GM23338 (cell line): ENCODE results near the gene BLTP3B. TPM values are rescaled to one million over a fixed set of nuclear protein-coding genes. Genes with fewer than 3 reads are reported as not detected.

Experiments used
- ATAC-seq: fragments of 200-7000 bp; cut with Tn5 transposase; 3 replicates; pipeline ENCODE4 v1.9.1; 2020
- DNase-seq: peaks from one replicate; pipeline ENCODE4 v3.0.0-alpha.2; 2015; ENCODE audit warnings: low spot score
- H2AFZ ChIP-seq: fragments of 200-600 bp; sonication (generic); 2 replicates; pipeline ENCODE4 v1.8.0; 2016; ENCODE audit warnings: antibody characterized with exemption, mild to moderate bottlenecking, moderate library complexity
- H3F3A ChIP-seq: fragments of 200-600 bp; sonication (generic); replicated peaks from 2 replicates; pipeline ENCODE4 v1.8.0; 2017; ENCODE audit warnings: antibody characterized with exemption, mixed run types, low read depth
- H3K27ac ChIP-seq: fragments of 200-600 bp; sonication (generic); 2 replicates; pipeline ENCODE4 v1.6.1; 2016; ENCODE audit warnings: low read depth
- H3K27me3 ChIP-seq: fragments of 200-600 bp; sonication (generic); 2 replicates; pipeline ENCODE4 v1.8.0; 2016; ENCODE audit warnings: mild to moderate bottlenecking, mixed run types, moderate library complexity; ENCODE audit not compliant: insufficient read depth
- H3K36me3 ChIP-seq: fragments of 200-600 bp; sonication (generic); 2 replicates; pipeline ENCODE4 v1.8.0; 2016; ENCODE audit warnings: mild to moderate bottlenecking; ENCODE audit not compliant: insufficient read depth
- H3K4me1 ChIP-seq: fragments of 200-600 bp; sonication (generic); 2 replicates; pipeline ENCODE4 v1.8.0; 2016; ENCODE audit warnings: mild to moderate bottlenecking, moderate library complexity; ENCODE audit not compliant: insufficient read depth
- H3K4me2 ChIP-seq: fragments of 200-600 bp; sonication (generic); 2 replicates; pipeline ENCODE4 v1.7.1; 2017; ENCODE audit warnings: mixed run types
- H3K4me3 ChIP-seq: fragments of 200-600 bp; sonication (generic); 2 replicates; pipeline ENCODE4 v1.6.1; 2016; ENCODE audit warnings: mixed run types
- H3K79me2 ChIP-seq: fragments of 200-600 bp; sonication (generic); replicated peaks from 2 replicates; pipeline ENCODE4 v1.8.0; 2017; ENCODE audit warnings: mild to moderate bottlenecking; ENCODE audit not compliant: insufficient read depth
- H3K9me2 ChIP-seq: fragments of 200-600 bp; sonication (generic); 2 replicates; pipeline ENCODE4 v1.8.0; 2017; ENCODE audit not compliant: insufficient read depth
- H4K20me1 ChIP-seq: fragments of 200-600 bp; sonication (generic); replicated peaks from 2 replicates; pipeline ENCODE4 v1.8.0; 2017; ENCODE audit warnings: mild to moderate bottlenecking; ENCODE audit not compliant: insufficient read depth
- H3K27ac Mint-ChIP-seq: 2 replicates; pipeline ENCODE4 v1.8.0; 2020; ENCODE audit warnings: inconsistent platforms, mild to moderate bottlenecking, moderate library complexity, mixed read lengths
- H3K27me3 Mint-ChIP-seq: 3 replicates; pipeline ENCODE4 v1.8.0; 2022; ENCODE audit warnings: low read depth, mild to moderate bottlenecking, moderate library complexity, mixed read lengths, inconsistent platforms; ENCODE audit not compliant: insufficient read depth, poor library complexity
- H3K36me3 Mint-ChIP-seq: 3 replicates; pipeline ENCODE4 v1.8.0; 2021; ENCODE audit warnings: low read depth, mild to moderate bottlenecking, inconsistent platforms, moderate library complexity, mixed read lengths
- H3K4me1 Mint-ChIP-seq: 3 replicates; pipeline ENCODE4 v1.8.0; 2020; ENCODE audit warnings: mild to moderate bottlenecking, inconsistent platforms, mixed read lengths
- H3K4me3 Mint-ChIP-seq: 3 replicates; pipeline ENCODE4 v1.8.0; 2021; ENCODE audit warnings: moderate library complexity, mild to moderate bottlenecking, inconsistent platforms, mixed read lengths
- H3K9me3 Mint-ChIP-seq: 3 replicates; pipeline ENCODE4 v1.8.0; 2020; ENCODE audit warnings: moderate library complexity, mild to moderate bottlenecking, inconsistent platforms, mixed read lengths
- EZH2 ChIP-seq: fragments of 200-600 bp; sonication (generic); IDR thresholded peaks from one replicate; pipeline ENCODE4 v1.8.0; 2017; ENCODE audit warnings: antibody characterized with exemption, mild to moderate bottlenecking, low read depth; ENCODE audit not compliant: unreplicated experiment
- NANOG ChIP-seq: IDR thresholded peaks from 2 replicates; pipeline ENCODE4 v1.6.1; 2016; ENCODE audit warnings: antibody characterized with exemption, borderline replicate concordance
- ZNF331 ChIP-seq: fragments of 250-450 bp; sonication (Bioruptor Pico); IDR thresholded peaks from 2 replicates; pipeline ENCODE4 v1.5.0; 2020; ENCODE audit warnings: low read depth, mild to moderate bottlenecking, moderate library complexity
- ZNF462 ChIP-seq: fragments of 250-450 bp; sonication (Bioruptor Pico); IDR thresholded peaks from 2 replicates; pipeline ENCODE4 v1.5.0; 2020; ENCODE audit warnings: mild to moderate bottlenecking, moderate library complexity
- polyA plus RNA-seq: library from polyadenylated mRNA; unstranded; fragments of >200 nt; fragmentation: Nextera tagmentation; extraction: Ambion mirVana; gene quantifications from 2 replicates; pipeline ENCODE4 v1.2.1, GENCODE V29; 2016
- total RNA-seq: library from RNA; depleted of rRNA; stranded (reverse); fragments of >200 nt; shearing (Covaris generic); gene quantifications from 2 replicates; pipeline ENCODE4 v1.2.3, GENCODE V29; 2014
- TF ChIP-seq, protein P1 (sequence below), 2 experiments: fragments of 200-600 bp in 1 of 2; sonication (generic) in 1 of 2; conservative IDR thresholded peaks; 2 replicates each; pipeline versions ENCODE4 v1.5.1 to v1.6.1; 2016 to 2017; ENCODE audit warnings: antibody characterized with exemption in 2 of 2, low read depth in 2 of 2, mild to moderate bottlenecking in 2 of 2, moderate library complexity in 1 of 2
- TF ChIP-seq, protein P2 (sequence below): IDR thresholded peaks from one replicate; pipeline ENCODE4 v1.6.1; 2018; ENCODE audit warnings: antibody characterized with exemption; ENCODE audit not compliant: unreplicated experiment

Gene BLTP3B
- total and polyA plus RNA-seq, 2 experiments from 2014 or later = 11.2 to 35.8 TPM

DNA sequence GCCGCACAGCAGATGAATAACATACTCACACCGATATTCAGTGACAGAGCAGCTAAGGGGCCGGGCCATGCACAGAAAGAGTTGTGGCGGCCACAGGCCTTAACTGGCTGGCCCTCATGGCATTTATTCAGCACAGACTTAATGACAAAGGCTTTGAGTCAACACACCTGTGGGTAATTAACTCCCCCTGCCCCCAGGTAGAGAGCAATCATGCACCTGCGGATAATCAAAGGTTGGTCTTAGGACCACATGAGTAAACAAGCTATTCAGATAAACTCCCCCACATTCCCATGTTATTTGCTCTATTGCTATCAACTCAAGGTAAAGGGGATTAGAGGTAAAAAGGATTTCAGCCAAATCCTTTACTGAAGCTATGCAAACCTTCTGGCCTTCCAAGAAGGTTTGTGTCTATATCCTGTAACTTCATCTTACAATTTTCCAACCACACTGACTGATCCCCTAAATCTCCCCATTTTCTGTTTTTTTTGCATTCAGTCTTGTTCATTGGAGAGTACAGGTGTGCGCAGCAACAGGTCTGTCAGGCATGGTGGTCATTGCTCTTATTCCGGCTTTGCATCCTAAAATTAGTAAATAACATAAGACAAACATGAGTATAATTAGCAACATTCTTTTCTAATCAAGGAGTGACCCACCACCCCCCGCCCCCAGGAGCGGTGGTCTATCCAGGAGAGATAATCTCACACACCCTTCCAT lies 16.9 kb upstream of the BLTP3B start:
- H3K27ac ChIP-seq = no peak overlapping the region
- peaks cover 26% of the 10 kb centered on the region for H3K36me3 Mint-ChIP-seq
- no peaks in the 10 kb centered on the region for H3K27me3 ChIP-seq
- peaks cover 4% of the 10 kb centered on the region for H3K27me3 Mint-ChIP-seq
- H3K4me1 Mint-ChIP-seq = peaks cover 42% of the 10 kb centered on the region
- no peak overlapping the region for H3K4me2 ChIP-seq
- H3K4me3 ChIP-seq = no peak overlapping the region
- H2AFZ ChIP-seq = no peak overlapping the region
- no peaks in the 10 kb centered on the region for H3F3A ChIP-seq
- H3K9me3 Mint-ChIP-seq = peaks cover 15% of the 10 kb centered on the region
- no peaks in the 10 kb centered on the region for H3K79me2 ChIP-seq
- ATAC-seq = no peak
- no peak overlapping the region for H3K4me3 Mint-ChIP-seq
- no peak for TF ChIP-seq ZNF331 (CRISPR knock-in tag)
- TF ChIP-seq NANOG = 0 out of 2 replicates have a peak, but pooled peaks have one; percentile 59
- TF ChIP-seq, protein P1, sequence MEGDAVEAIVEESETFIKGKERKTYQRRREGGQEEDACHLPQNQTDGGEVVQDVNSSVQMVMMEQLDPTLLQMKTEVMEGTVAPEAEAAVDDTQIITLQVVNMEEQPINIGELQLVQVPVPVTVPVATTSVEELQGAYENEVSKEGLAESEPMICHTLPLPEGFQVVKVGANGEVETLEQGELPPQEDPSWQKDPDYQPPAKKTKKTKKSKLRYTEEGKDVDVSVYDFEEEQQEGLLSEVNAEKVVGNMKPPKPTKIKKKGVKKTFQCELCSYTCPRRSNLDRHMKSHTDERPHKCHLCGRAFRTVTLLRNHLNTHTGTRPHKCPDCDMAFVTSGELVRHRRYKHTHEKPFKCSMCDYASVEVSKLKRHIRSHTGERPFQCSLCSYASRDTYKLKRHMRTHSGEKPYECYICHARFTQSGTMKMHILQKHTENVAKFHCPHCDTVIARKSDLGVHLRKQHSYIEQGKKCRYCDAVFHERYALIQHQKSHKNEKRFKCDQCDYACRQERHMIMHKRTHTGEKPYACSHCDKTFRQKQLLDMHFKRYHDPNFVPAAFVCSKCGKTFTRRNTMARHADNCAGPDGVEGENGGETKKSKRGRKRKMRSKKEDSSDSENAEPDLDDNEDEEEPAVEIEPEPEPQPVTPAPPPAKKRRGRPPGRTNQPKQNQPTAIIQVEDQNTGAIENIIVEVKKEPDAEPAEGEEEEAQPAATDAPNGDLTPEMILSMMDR (conservative IDR thresholded peaks at IDR 0.05; ENCODE audit: low read depth in 2 of 2) = no peak
- TF ChIP-seq, protein P2, sequence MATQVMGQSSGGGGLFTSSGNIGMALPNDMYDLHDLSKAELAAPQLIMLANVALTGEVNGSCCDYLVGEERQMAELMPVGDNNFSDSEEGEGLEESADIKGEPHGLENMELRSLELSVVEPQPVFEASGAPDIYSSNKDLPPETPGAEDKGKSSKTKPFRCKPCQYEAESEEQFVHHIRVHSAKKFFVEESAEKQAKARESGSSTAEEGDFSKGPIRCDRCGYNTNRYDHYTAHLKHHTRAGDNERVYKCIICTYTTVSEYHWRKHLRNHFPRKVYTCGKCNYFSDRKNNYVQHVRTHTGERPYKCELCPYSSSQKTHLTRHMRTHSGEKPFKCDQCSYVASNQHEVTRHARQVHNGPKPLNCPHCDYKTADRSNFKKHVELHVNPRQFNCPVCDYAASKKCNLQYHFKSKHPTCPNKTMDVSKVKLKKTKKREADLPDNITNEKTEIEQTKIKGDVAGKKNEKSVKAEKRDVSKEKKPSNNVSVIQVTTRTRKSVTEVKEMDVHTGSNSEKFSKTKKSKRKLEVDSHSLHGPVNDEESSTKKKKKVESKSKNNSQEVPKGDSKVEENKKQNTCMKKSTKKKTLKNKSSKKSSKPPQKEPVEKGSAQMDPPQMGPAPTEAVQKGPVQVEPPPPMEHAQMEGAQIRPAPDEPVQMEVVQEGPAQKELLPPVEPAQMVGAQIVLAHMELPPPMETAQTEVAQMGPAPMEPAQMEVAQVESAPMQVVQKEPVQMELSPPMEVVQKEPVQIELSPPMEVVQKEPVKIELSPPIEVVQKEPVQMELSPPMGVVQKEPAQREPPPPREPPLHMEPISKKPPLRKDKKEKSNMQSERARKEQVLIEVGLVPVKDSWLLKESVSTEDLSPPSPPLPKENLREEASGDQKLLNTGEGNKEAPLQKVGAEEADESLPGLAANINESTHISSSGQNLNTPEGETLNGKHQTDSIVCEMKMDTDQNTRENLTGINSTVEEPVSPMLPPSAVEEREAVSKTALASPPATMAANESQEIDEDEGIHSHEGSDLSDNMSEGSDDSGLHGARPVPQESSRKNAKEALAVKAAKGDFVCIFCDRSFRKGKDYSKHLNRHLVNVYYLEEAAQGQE = no peak
- TF ChIP-seq EZH2 = no peak
- no peak for TF ChIP-seq ZNF462 (CRISPR knock-in tag)
- H3K9me2 ChIP-seq = no peaks in the 10 kb centered on the region
- H3K36me3 ChIP-seq = no peaks in the 10 kb centered on the region
- H3K4me1 ChIP-seq = peaks cover 17% of the 10 kb centered on the region
- no peak for DNase-seq
- no peaks in the 10 kb centered on the region for H4K20me1 ChIP-seq
- H3K27ac Mint-ChIP-seq = no peak overlapping the region
